Measurements from ENCODE around the gene FANCC. TPM values are rescaled to one million over a fixed set of nuclear protein-coding genes. Genes with fewer than 3 reads are reported as not detected.

The FANCC gene
- total RNA-seq, 1 donor = 15.9 TPM

DNA sequence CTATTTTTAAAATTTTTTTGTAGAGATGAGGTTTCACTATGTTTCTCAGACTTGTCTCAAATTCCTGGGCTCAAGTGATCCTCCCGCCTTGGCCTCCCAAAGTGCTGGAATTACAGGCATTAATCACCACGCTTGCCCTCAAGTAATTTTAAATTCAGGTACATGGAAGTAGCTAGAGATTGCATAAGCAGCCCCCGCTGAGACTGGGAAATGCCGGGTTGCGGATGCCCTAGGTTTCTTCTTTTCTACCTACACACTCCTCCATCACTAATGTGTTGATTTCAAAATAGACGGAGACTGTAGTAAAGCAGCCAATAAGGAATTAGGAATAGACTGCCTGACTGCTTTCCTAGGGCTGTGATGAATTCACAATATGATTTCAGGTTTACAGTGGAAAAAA is 202.4 kb downstream of the FANCC start:
- no peak overlapping the region for H3K4me3 ChIP-seq (ENCODE audit: low read depth, low read length)
- no peak for DNase-seq (ENCODE audit: low read depth)
- TF ChIP-seq, protein P1, sequence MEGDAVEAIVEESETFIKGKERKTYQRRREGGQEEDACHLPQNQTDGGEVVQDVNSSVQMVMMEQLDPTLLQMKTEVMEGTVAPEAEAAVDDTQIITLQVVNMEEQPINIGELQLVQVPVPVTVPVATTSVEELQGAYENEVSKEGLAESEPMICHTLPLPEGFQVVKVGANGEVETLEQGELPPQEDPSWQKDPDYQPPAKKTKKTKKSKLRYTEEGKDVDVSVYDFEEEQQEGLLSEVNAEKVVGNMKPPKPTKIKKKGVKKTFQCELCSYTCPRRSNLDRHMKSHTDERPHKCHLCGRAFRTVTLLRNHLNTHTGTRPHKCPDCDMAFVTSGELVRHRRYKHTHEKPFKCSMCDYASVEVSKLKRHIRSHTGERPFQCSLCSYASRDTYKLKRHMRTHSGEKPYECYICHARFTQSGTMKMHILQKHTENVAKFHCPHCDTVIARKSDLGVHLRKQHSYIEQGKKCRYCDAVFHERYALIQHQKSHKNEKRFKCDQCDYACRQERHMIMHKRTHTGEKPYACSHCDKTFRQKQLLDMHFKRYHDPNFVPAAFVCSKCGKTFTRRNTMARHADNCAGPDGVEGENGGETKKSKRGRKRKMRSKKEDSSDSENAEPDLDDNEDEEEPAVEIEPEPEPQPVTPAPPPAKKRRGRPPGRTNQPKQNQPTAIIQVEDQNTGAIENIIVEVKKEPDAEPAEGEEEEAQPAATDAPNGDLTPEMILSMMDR (IDR thresholded peaks at IDR 0.05; ENCODE audit: insufficient read depth, low read length) = no peak

DNA sequence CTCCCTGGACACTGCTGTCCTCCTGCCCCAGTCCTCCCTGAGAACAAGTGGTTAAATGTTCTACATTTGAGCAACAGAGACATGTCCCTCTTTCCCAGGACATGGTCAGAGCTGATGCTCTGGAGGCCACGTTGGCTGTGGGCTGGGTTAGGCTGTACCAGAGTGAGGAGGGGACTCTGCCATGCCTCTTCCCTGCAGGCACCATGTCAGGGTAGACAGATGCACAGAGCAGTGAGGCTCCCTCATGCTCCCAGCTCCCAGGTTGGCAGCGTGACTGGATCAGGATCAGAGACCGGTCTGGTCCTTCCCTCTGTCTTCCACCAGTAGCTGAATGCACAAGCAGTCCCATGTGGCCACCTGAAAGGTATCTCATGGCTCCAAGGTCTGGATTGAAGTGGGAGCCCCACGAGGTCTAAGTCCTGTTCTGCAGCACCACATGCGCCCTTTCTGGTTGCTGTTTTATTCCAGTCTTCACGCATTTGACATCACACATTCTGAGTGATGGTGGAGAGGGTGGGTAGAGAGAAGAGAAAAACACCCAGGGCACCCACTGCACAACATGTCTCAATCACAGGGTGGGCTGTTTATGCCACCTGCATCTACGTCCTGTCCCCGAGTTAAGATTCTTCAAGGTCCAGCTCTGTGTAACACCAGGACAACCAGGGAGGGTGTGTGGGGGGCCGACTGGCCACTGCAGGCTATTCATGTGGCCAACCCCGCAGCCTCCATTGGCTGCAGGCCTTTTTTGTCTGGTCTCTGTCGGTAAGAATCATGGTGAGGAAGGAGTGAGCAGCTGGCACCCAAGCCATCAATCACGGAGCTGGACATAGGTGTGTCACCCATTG is 204.9 kb downstream of the FANCC start:
- TF ChIP-seq, protein P1 (IDR thresholded peaks at IDR 0.05; ENCODE audit: insufficient read depth, low read length) = no peak
- H3K4me3 ChIP-seq (ENCODE audit: low read depth, low read length) = no peak overlapping the region
- DNase-seq (ENCODE audit: low read depth) = no peak

DNA sequence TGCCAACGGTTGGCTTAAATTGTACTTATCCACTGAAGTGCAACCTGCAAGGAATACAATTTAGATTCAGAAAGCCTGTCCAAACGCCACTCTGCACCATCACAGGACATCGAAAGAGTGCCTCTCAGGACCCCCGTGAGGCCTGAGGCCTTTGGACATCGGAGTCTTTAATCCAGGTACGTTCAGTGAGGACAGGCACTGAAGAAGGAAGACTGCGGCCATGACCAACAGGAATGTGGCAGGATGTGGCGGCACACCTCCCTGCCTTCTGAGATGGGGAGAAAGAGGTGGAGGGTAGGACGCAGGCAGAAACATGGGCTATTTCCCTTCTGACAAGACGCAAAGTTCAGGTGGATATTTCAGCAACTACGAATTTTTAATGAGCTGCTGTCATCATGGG is 205.8 kb downstream of the FANCC start:
- DNase-seq (ENCODE audit: low read depth) = no peak
- no peak overlapping the region for H3K4me3 ChIP-seq (ENCODE audit: low read depth, low read length)
- TF ChIP-seq, protein P1 (IDR thresholded peaks at IDR 0.05; ENCODE audit: insufficient read depth, low read length) = no peak

DNA sequence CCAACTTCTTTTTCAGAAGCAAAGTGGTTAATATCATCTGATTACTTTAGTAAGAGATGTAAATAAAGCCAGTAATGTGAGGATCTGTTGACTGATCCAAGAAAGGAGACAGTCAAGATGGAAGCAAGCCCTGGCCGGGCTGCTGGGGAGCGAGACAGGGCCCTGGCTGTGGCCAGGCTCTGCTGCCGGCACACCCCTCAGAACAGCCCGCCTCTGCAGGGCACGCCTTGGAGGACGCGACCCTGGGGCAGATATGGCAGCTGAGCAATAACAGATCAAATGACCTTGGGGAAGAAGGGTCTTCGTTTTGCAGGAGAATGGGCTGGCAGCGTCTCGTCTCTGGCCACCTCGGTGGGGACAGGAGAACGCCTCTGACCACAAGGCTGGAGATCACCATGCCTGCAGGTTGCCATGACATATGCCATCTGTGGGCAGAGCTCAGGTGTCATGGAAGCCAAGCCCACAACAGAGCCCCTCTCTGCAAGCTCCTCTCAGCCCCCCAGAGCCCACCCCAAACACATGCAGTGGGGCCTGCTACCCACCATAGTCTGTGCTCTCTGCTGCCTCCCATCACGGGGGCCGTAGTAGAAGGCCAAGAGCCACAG is 206.5 kb downstream of the FANCC start:
- TF ChIP-seq, protein P1 (IDR thresholded peaks at IDR 0.05; ENCODE audit: insufficient read depth, low read length) = no peak
- H3K4me3 ChIP-seq (ENCODE audit: low read depth, low read length) = no peak overlapping the region
- DNase-seq (ENCODE audit: low read depth) = no peak

DNA sequence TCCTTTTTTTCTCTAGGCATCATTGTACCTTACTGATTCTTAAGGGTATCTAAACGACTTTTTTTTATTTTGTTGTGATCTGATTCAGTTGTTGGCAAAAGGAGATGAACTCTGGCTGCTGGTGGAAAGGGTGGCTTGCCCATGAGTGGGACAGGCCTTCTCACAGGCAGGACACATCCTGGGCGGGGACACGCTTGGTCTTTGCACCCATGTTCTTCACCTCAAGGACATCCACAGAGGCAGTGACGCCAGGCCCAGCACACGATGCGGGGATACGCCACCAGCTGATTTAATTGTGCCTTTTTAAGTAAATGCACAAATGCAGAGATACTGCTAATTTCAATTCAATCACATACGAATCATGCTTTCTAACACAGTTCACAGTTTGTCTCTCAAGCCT is 208.1 kb downstream of the FANCC start:
- no peak overlapping the region for H3K4me3 ChIP-seq (ENCODE audit: low read depth, low read length)
- TF ChIP-seq, protein P1 (IDR thresholded peaks at IDR 0.05; ENCODE audit: insufficient read depth, low read length) = no peak
- no peak for DNase-seq (ENCODE audit: low read depth)

DNA sequence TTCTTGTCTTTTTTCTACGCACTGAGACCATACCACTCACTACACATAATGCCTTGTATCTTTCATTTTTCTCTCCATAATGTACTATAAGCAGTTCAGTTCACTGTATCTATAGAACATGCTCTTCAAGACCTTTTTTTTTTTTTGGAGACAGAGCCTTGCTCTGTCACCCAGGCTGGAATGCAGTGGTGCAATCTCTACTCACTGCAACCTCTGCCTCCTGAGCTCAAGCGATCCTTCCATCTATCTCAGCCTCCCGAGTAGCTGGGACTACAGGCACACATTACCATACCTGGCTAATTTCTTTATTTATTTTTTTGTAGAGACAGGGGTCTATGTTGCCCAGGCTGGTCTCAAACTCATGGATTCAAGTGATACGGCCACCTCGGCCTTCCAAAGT is 208.7 kb downstream of the FANCC start:
- DNase-seq (ENCODE audit: low read depth) = no peak
- no peak overlapping the region for H3K4me3 ChIP-seq (ENCODE audit: low read depth, low read length)
- TF ChIP-seq, protein P1 (IDR thresholded peaks at IDR 0.05; ENCODE audit: insufficient read depth, low read length) = no peak
